Tibial nerve (tissue), 4 donors: ENCODE results near the gene AFG1L. TPM values are rescaled to one million over a fixed set of nuclear protein-coding genes. Genes with fewer than 3 reads are reported as not detected.

ENCODE experiments used
- DNase-seq, 2 donors: peaks; one replicate each; pipeline ENCODE4 v3.0.0-alpha.2; 2019; ENCODE audit warnings: low spot score in 2 of 2
- H3K27ac ChIP-seq, 4 donors: fragments of 200-600 bp; sonication (generic) in 3 of 4; one replicate each; pipeline ENCODE4 v1.5.1; 2017 to 2019; ENCODE audit warnings: mild to moderate bottlenecking in 1 of 4
- H3K27me3 ChIP-seq, 2 donors: fragments of 200-600 bp; sonication (generic) in 1 of 2; one replicate each; pipeline versions ENCODE4 v1.5.1 to v1.6.0; 2017 to 2019
- H3K36me3 ChIP-seq, 3 donors: fragments of 200-600 bp; sonication (generic); one replicate each; pipeline ENCODE4 v1.5.1; 2018 to 2019
- H3K4me1 ChIP-seq, 4 donors: fragments of 200-600 bp; sonication (generic) in 3 of 4; one replicate each; pipeline ENCODE4 v1.5.1; 2017 to 2019
- H3K4me3 ChIP-seq, 4 donors: fragments of 200-600 bp; sonication (generic) in 3 of 4; one replicate each; pipeline ENCODE4 v1.5.1; 2017 to 2019; ENCODE audit warnings: mild to moderate bottlenecking in 1 of 4, moderate library complexity in 1 of 4
- H3K9me3 ChIP-seq, 4 donors: fragments of 200-600 bp; sonication (generic) in 3 of 4; one replicate each; pipeline ENCODE4 v1.5.1; 2017 to 2019
- CTCF ChIP-seq, 5 experiments: fragments of 200-600 bp in 3 of 5; fragments of 450-650 bp in 2 of 5; sonication (generic) in 3 of 5; IDR thresholded peaks; one replicate each; pipeline ENCODE4 v1.5.1; 2016 to 2019; ENCODE audit warnings: antibody characterized with exemption in 5 of 5, mild to moderate bottlenecking in 3 of 5, moderate library complexity in 2 of 5
- EP300 ChIP-seq, 2 donors: sonication (generic); formaldehyde crosslinking; IDR thresholded peaks; one replicate each; pipeline ENCODE4 v1.6.1; 2017; ENCODE audit warnings: antibody characterized with exemption in 2 of 2, mild to moderate bottlenecking in 1 of 2
- POLR2A ChIP-seq, 2 donors: fragments of 450-650 bp; IDR thresholded peaks; one replicate each; pipeline ENCODE4 v1.6.1; 2017; ENCODE audit warnings: antibody characterized with exemption in 2 of 2, mild to moderate bottlenecking in 2 of 2, moderate library complexity in 2 of 2
- WGBS, 2 donors: methylation state at CpG; one replicate each; pipeline ENCODE4 v1.1.5; 2018; 5-methylcytosine and 5-hydroxymethylcytosine counted together
- total RNA-seq, 4 donors: library from RNA; depleted of rRNA; stranded (reverse); fragments of >200 nt; gene quantifications; one replicate each; pipeline ENCODE4 v1.1.0, GENCODE V29; 2016

The AFG1L gene
- total RNA-seq, 4 donors from 2014 or later = 2.0 to 5.2 (median 4.1) TPM

DNA sequence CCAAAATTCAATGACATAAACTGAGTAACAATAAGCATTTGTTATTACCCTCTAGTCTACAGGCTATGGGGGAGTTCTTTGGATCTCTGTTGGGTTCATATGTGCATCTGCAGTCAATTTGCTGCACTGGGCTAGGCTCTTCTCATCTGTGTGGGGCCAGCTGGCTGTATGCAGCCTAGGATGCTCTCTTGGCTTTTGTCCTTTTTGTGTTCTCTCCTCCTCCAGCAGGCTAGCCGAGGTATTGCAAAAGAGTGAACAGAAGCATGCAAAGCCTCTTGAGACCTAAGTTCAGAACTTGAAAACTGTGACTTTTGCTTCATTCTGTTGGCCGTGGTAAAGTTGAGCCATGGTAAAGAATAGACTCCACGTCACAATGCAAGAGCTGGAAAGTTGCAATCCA, 203.0 kb downstream of the AFG1L start:
- no peaks in the 10 kb centered on the region for H3K4me1 ChIP-seq
- no peak for DNase-seq
- H3K36me3 ChIP-seq = peaks cover 0 to 31% (median 0%) of the 10 kb centered on the region in 3 donors
- no peaks in the 10 kb centered on the region for H3K9me3 ChIP-seq
- no peaks in the 10 kb centered on the region for H3K27me3 ChIP-seq
- no peak overlapping the region for H3K27ac ChIP-seq
- TF ChIP-seq EP300 (IDR thresholded peaks at IDR 0.05) = no peak
- peak in 1 of 5 experiments; percentile 17 for TF ChIP-seq CTCF (IDR thresholded peaks at IDR 0.05)
- 50% methylated on average over 3 of the region's 3 CpGs for WGBS, 2 donors
- H3K4me3 ChIP-seq = no peak overlapping the region

DNA sequence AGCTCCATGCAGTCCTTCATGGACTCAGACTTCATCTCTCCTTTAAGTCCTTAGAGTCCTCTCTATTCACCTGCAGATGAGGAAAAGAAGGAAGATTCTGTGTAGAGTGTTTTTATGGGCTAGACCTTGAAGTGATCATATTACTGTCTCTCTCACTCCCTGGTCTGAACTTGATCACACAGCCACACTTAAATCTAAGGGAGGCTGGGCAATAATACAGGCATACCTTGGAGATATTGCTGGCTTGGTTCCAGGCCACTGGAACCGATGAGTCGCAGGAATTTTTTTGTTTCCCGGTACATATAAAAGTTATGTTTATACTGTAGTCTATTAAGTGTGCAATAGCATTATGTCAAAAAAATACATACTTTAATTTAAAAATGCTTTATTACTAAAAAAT, 206.7 kb downstream of the AFG1L start:
- TF ChIP-seq POLR2A (IDR thresholded peaks at IDR 0.05) (no peak), CTCF (IDR thresholded peaks at IDR 0.05) (no peak), EP300 (IDR thresholded peaks at IDR 0.05) (no peak)
- no peak for DNase-seq
- Histone ChIP-seq H3K27ac (no peak overlapping the region), H3K4me3 (no peak overlapping the region), H3K36me3 (peaks cover 0 to 44% (median 0%) of the 10 kb centered on the region in 3 donors), H3K27me3 (no peaks in the 10 kb centered on the region), H3K9me3 (no peaks in the 10 kb centered on the region), H3K4me1 (no peaks in the 10 kb centered on the region)
- WGBS, 2 donors = 51 to 64% methylated on average over 3 of the region's 3 CpGs

DNA sequence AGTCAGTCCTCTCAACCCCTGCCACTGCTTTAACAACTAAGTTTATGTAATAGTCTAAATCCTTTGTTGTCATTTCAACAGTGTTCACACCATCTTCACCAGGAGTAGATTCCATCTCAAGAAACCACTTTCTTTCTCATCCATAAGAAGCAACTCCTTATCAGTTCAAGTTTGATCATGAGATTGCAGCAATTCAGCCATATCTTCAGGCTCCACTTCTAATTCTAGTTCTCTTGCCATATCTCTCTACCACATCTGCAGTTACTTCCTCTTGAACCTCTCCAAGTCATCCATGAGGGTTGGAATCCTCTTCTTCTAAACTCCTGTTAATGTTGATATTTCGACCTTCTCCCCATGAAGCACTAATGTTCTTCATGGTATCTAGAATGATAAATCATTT, 208.0 kb downstream of the AFG1L start:
- TF ChIP-seq CTCF (IDR thresholded peaks at IDR 0.05) = no peak
- TF ChIP-seq POLR2A (IDR thresholded peaks at IDR 0.05) = no peak
- no peak for TF ChIP-seq EP300 (IDR thresholded peaks at IDR 0.05)
- no peak overlapping the region for H3K27ac ChIP-seq
- no peak for DNase-seq
- no peaks in the 10 kb centered on the region for H3K27me3 ChIP-seq
- H3K9me3 ChIP-seq = no peaks in the 10 kb centered on the region
- H3K4me1 ChIP-seq = no peaks in the 10 kb centered on the region
- 92 to 93% methylated on average over 1 of the region's 1 CpG for WGBS, 2 donors
- peaks cover 0 to 44% (median 0%) of the 10 kb centered on the region in 3 donors for H3K36me3 ChIP-seq
- H3K4me3 ChIP-seq = no peak overlapping the region

GRCh38 chr6:108507316-108507715, 212.5 kb downstream of the AFG1L start:
- H3K9me3 ChIP-seq = no peaks in the 10 kb centered on the region
- no peak overlapping the region for H3K27ac ChIP-seq
- no peak for DNase-seq
- WGBS, 2 donors = 94 to 98% methylated on average over 2 of the region's 2 CpGs
- H3K4me3 ChIP-seq = no peak overlapping the region
- no peaks in the 10 kb centered on the region for H3K27me3 ChIP-seq
- no peaks in the 10 kb centered on the region for H3K4me1 ChIP-seq
- H3K36me3 ChIP-seq = peaks cover 0 to 42% (median 0%) of the 10 kb centered on the region in 3 donors
- TF ChIP-seq CTCF (IDR thresholded peaks at IDR 0.05) (no peak), POLR2A (IDR thresholded peaks at IDR 0.05) (no peak), EP300 (IDR thresholded peaks at IDR 0.05) (no peak)

- DNase-seq = no peak
- 81 to 88% methylated on average over 5 of the region's 5 CpGs for whole genome bisulfite sequencing, 2 donors
- Histone ChIP-seq H3K9me3 (no peaks in the 10 kb centered on the region), H3K4me1 (no peaks in the 10 kb centered on the region), H3K27ac (no peak overlapping the region), H3K4me3 (no peak overlapping the region), H3K36me3 (peaks cover 0 to 46% (median 0%) of the 10 kb centered on the region in 3 donors), H3K27me3 (no peaks in the 10 kb centered on the region)
- no peak for TF ChIP-seq POLR2A (IDR thresholded peaks at IDR 0.05)
These were observed 215.8 kb downstream of the AFG1L start for GRCh38 chr6:108510461-108511319.
